GM10266 (cell line): ENCODE measurements around the gene USP11.
"Not testable (repeated sequence)": the region's sequence is repeated elsewhere in the genome, so short reads cannot be mapped to it uniquely, and the experiment has no call there.

Source experiments
- DNase-seq: peaks from one replicate; pipeline ENCODE4 v3.0.0; 2012; ENCODE audit errors: extremely low spot score
- TF ChIP-seq, protein P1 (sequence below): IDR thresholded peaks from 2 replicates; pipeline ENCODE4 v1.5.1; 2012; ENCODE audit warnings: mild to moderate bottlenecking, low read depth; ENCODE audit not compliant: control insufficient read depth, insufficient read depth; ENCODE audit errors: missing control alignments

The USP11 gene

GRCh38 chrX:47273011-47273730, 40.4 kb downstream of the USP11 start:
- TF ChIP-seq, protein P1, sequence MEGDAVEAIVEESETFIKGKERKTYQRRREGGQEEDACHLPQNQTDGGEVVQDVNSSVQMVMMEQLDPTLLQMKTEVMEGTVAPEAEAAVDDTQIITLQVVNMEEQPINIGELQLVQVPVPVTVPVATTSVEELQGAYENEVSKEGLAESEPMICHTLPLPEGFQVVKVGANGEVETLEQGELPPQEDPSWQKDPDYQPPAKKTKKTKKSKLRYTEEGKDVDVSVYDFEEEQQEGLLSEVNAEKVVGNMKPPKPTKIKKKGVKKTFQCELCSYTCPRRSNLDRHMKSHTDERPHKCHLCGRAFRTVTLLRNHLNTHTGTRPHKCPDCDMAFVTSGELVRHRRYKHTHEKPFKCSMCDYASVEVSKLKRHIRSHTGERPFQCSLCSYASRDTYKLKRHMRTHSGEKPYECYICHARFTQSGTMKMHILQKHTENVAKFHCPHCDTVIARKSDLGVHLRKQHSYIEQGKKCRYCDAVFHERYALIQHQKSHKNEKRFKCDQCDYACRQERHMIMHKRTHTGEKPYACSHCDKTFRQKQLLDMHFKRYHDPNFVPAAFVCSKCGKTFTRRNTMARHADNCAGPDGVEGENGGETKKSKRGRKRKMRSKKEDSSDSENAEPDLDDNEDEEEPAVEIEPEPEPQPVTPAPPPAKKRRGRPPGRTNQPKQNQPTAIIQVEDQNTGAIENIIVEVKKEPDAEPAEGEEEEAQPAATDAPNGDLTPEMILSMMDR = no peak
- no peak for DNase-seq

DNA sequence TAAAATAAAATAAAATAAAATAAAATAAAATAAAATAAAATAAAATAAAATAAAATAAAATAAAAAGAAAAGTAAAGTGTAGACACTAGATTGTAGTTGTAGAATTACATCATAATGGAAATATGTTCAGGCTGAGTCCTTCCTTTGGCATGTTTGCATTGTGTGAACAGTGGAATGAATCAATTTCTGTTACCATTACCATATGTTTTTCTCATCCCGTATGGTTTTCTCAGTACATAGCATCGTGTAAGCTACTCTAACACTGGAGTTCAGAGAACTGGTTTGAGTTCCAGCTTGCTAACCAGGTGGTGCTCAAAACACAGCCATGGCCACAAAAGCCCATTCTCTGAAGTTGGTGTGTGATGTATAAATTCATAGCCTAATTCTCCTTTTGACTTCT, 45.9 kb downstream of the USP11 start:
- TF ChIP-seq, protein P1 = no peak
- DNase-seq = no peak

DNA sequence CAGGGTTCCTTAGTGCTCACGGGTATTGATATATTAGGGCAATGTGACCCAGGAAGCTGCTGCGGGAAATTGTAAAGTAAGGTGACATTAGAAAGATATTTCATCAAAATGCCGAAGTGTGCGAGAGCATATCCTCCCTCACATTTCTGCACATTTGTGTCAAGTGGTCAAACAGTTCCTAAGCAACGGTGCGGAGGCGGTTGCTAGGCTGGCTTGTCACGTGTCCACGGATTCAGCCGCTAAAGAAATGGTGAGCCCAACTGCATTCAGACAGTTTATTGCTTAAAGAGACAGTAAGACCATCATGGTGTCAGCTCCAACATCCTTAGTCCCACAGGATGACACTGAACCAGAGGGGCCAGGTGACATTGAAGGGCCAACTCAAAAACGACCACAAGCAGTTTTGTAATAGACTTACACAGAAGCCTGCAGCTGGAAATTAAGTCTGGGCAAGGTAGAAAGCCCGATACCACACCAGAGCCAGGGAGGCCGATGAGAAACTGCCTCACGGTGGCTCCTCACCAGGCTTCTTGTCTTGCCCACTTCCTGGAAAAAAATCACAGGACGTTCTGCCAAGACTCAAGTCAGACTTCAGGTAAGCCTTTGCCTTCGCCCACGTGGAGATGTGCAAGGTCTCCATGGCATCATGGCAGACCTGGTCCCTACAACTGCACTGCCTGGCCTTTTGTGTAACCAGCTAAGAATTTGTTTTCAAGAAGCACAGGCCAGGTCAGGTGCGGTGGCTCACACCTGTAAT, 50.4 kb downstream of the USP11 start:
- DNase-seq = peak; percentile 37

DNA sequence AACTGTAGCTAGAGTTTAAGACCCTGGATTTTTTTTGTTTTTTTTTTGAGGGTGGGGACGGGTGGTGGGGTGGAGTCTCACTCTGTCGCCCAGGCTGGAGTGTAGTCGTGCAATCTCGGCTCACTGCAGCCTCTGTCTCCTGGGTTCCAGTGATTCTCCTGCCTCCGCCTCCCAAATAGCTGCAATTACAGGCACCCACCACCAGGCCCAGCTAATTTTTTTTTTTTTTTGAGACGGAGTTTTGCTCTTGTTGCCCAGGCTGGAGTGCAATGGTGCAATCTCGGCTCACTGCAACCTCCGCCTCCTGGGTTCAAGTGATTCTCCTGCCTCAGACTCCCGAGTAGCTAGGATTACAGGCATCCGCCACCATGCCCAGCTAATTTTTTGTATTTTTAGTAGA, 51.8 kb downstream of the USP11 start:
- DNase-seq = not testable (repeated sequence)

More for the DNA sequence above, 50.4 kb downstream of the USP11 start:
- TF ChIP-seq, protein P1 = no peak

DNA sequence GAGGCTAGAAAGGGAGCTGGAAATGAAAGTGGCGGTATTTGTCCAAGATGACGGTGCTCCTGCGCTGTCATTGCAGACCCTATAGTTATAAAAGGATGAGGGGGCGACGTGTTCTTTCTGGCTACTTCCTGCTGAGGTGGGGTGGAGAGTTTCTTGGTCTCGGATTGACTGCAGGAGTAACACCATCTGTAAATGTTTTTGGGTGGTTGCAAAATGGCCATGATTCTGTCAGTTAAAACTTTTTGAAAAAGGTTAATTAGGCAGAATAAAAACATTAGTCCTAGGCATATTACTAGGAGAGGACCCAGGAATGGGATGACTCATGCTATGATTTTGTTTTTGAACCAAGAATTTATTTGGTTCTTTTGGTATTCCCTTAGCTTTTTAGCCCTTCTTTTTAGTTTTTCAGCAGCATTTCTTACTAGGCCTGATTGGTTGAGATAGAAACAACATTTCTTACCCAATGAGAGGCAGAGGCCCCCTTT, 53.1 kb downstream of the USP11 start:
- DNase-seq = no peak
- TF ChIP-seq, protein P1 = no peak

- TF ChIP-seq, protein P1 = no peak
- no peak for DNase-seq
Observed at GRCh38 chrX:47293106-47293505, 60.3 kb downstream of the USP11 start.

- TF ChIP-seq, protein P1 = no peak
- no peak for DNase-seq
Observed at GRCh38 chrX:47296766-47297365, 64.1 kb downstream of the USP11 start.
